Left ventricle myocardium inferior (tissue), 1 donor: Measurements from ENCODE around the gene ZMYND15. TPM values are rescaled to one million over a fixed set of nuclear protein-coding genes. Genes with fewer than 3 reads are reported as not detected.

Experiments
- DNase-seq: peaks from one replicate; pipeline ENCODE4 v3.0.0-alpha.2; 2020
- H3K27ac ChIP-seq: fragments of 200-600 bp; replicated peaks from 2 replicates; pipeline ENCODE4 v1.8.0; 2021
- H3K27me3 ChIP-seq: fragments of 200-600 bp; 2 replicates; pipeline ENCODE4 v1.8.0; 2021; ENCODE audit warnings: low read depth
- H3K36me3 ChIP-seq: fragments of 200-600 bp; 2 replicates; pipeline ENCODE4 v1.8.0; 2021
- H3K4me1 ChIP-seq: fragments of 200-600 bp; 2 replicates; pipeline ENCODE4 v1.8.0; 2021
- H3K4me3 ChIP-seq: fragments of 200-600 bp; 2 replicates; pipeline ENCODE4 v1.8.0; 2021; ENCODE audit warnings: mild to moderate bottlenecking, moderate library complexity
- H3K9me3 ChIP-seq: fragments of 200-600 bp; replicated peaks from 2 replicates; pipeline ENCODE4 v1.8.0; 2021
- intact Hi-C: fragments of 100-400 bp; cut with micrococcal nuclease; formaldehyde crosslinking; loops from one replicate; pipeline ENCODE4 v1.11.0; 2022
- total RNA-seq: library from RNA; stranded (reverse); fragmentation: NEBNext Ultra II Directional; extraction: Animal tissue kit (Norgen Biotek cat#: 25700); gene quantifications from one replicate; pipeline ENCODE4 v1.2.1, GENCODE V29; 2021
- TF ChIP-seq, protein P1 (sequence below): fragments of 200-600 bp; IDR thresholded peaks from 2 replicates; pipeline ENCODE4 v1.8.0; 2021; ENCODE audit warnings: antibody characterized with exemption, mild to moderate bottlenecking, borderline replicate concordance
- donor health status: DM: no; HTN: yes; CAD: no; lungs with severe emphysema.

ZMYND15 gene
- total RNA-seq, 1 donor from 2014 or later = 0.08 TPM

DNA sequence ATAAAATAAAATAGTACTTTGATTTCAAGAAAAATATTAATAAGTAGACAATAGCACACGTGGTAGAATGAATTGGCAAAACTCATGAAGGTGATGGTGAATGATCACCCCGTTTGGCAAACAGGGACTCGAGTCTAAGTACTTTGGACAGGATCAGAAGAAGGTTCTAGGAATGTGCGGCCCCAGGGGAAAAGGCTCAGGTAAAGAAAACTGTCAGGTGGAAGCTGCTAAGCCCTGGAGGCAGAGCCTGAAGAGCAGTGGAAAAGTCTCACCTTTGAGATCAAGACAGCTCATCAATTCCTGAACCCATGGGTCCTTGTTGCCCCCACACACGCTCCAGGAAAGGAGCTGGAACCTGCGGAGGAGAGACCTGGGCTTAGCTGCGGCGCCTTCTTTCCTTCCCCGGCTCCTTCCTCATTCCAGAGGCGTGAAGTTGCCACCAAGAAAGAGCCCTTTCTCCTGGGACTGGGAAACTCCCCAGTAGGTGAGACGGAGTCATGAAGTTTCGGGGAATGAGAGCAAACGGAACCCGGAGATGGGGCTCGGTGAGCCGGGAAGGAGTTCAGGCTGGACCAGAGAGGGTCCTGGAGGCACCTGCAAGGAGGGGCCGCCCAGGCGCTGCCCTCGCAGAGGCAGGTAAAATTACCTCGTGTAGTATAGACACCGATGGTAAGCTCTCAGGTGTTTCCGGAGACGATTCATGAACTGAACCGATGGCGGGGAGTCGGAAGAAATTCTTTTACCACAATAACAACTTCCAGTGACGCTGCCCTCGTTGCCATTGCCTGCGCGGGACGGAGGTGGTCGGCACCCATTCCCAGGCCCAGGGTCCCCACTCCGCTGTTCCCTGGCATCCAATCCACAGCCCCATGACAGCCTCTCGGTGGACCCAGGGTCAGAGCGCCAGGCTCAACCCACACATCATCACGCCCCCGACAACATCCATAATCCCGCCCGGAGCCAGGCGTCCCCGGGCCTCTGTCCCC is 1.2 kb upstream of the ZMYND15 start:
- Histone ChIP-seq H3K9me3 (no peaks in the 10 kb centered on the region), H3K4me1 (peaks cover 18% of the 10 kb centered on the region), H3K27me3 (peaks cover 26% of the 10 kb centered on the region), H3K4me3 (peak overlapping the region; percentile 83), H3K36me3 (no peaks in the 10 kb centered on the region), H3K27ac (peak overlapping the region; percentile 36)
- TF ChIP-seq, protein P1, sequence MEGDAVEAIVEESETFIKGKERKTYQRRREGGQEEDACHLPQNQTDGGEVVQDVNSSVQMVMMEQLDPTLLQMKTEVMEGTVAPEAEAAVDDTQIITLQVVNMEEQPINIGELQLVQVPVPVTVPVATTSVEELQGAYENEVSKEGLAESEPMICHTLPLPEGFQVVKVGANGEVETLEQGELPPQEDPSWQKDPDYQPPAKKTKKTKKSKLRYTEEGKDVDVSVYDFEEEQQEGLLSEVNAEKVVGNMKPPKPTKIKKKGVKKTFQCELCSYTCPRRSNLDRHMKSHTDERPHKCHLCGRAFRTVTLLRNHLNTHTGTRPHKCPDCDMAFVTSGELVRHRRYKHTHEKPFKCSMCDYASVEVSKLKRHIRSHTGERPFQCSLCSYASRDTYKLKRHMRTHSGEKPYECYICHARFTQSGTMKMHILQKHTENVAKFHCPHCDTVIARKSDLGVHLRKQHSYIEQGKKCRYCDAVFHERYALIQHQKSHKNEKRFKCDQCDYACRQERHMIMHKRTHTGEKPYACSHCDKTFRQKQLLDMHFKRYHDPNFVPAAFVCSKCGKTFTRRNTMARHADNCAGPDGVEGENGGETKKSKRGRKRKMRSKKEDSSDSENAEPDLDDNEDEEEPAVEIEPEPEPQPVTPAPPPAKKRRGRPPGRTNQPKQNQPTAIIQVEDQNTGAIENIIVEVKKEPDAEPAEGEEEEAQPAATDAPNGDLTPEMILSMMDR = no peak
- intact Hi-C loops = no loop called here
- DNase-seq = no peak

DNA sequence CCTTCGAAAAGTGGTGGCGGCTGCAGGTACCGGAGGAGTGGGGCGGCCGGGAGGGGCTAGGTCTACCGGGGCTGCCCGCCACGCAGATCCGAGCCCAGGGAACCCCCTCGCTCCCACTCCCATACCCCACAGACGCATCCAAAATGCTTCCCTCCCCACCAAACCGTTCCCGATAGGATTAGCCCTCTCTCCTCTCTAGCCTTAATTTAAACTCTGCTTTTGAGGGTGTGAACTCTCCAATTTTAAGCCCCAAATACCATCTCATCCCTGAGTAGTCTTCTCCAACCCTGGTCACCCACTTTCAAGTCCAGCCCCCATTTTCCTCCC is 355 bp downstream of the ZMYND15 start:
- no peaks in the 10 kb centered on the region for H3K36me3 ChIP-seq
- peak overlapping the region; percentile 83 for H3K4me3 ChIP-seq
- H3K27me3 ChIP-seq = peaks cover 42% of the 10 kb centered on the region
- no peaks in the 10 kb centered on the region for H3K9me3 ChIP-seq
- intact Hi-C loops = no loop called here
- H3K4me1 ChIP-seq = peaks cover 22% of the 10 kb centered on the region
- TF ChIP-seq, protein P1 = no peak
- peak overlapping the region; percentile 36 for H3K27ac ChIP-seq
- DNase-seq = no peak

DNA sequence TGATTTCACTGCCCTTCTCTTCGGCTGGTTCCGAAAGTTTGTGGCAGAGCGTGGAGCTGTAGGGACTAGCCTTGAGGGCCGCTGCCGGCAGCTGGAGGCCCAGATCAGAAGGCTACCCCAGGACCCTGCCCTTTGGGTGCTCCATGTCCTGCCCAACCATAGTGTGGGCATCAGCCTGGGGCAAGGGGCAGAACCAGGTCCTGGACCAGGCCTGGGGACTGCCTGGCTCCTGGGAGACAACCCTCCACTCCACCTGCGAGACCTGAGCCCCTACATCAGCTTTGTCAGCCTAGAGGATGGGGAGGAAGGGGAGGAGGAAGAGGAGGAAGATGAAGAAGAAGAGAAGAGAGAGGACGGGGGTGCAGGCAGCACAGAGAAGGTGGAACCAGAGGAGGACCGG is 951 bp downstream of the ZMYND15 start:
- Histone ChIP-seq H3K36me3 (no peaks in the 10 kb centered on the region), H3K9me3 (no peaks in the 10 kb centered on the region), H3K4me1 (peaks cover 28% of the 10 kb centered on the region), H3K4me3 (no peak overlapping the region), H3K27ac (no peak overlapping the region), H3K27me3 (peaks cover 48% of the 10 kb centered on the region)
- DNase-seq = no peak
- intact Hi-C loops = no loop called here
- TF ChIP-seq, protein P1 = no peak

DNA sequence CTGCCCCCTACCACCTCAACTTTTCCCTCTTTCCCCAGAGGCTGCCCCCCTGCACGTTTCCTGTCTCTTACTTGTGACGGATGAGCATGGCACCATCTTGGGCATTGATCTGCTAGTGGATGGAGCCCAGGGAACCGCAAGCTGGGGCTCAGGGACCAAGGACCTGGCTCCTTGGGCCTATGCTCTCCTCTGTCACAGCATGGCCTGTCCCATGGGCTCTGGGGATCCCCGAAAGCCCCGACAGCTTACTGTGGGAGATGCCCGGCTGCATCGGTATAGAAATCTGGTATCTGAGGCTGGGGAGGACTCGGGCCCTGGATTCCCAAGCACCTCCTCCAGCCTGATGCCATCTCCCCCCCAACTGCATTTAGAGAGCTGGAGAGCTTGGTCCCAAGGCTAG is 1.9 kb downstream of the ZMYND15 start:
- peaks cover 28% of the 10 kb centered on the region for H3K4me1 ChIP-seq
- no peak for DNase-seq
- H3K9me3 ChIP-seq = no peaks in the 10 kb centered on the region
- no peak overlapping the region for H3K4me3 ChIP-seq
- peaks cover 57% of the 10 kb centered on the region for H3K27me3 ChIP-seq
- intact Hi-C loops = no loop called here
- H3K27ac ChIP-seq = no peak overlapping the region
- H3K36me3 ChIP-seq = no peaks in the 10 kb centered on the region
- TF ChIP-seq, protein P1 = no peak

DNA sequence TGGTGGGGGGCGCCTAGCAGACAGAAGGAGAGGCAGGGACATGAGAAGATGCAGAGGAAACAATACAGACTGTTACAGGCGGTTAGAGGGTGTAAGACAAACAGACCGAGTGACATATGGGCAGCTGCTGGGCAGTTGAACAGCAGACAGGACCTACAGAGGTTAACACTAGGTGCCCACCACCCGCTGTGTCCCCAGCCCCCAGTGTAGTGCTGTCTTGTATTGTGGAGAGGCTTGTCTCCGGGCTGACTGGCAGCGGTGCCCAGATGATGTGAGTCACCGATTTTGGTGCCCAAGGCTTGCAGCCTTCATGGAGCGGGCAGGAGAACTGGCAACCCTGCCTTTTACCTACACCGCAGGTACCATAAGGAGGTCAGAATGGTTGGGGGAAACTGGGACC is 2.5 kb downstream of the ZMYND15 start:
- Histone ChIP-seq H3K9me3 (no peaks in the 10 kb centered on the region), H3K4me3 (no peak overlapping the region), H3K4me1 (peaks cover 28% of the 10 kb centered on the region), H3K36me3 (no peaks in the 10 kb centered on the region), H3K27me3 (peaks cover 59% of the 10 kb centered on the region), H3K27ac (no peak overlapping the region)
- TF ChIP-seq, protein P1 = no peak
- intact Hi-C loops = no loop called here
- no peak for DNase-seq
